PFSK-1 (cell line): ENCODE data around the gene GALNT1.

Experiments
- POLR2AphosphoS5 ChIP-seq: IDR thresholded peaks from 2 replicates; pipeline ENCODE4 v1.6.1; 2012; ENCODE audit warnings: low read depth, mild to moderate bottlenecking, control low read depth, low read length, moderate library complexity
- REST ChIP-seq, 2 experiments: IDR thresholded peaks; 2 replicates each; pipeline versions ENCODE4 v1.6.1 to v1.8.0; 2011 to 2012; ENCODE audit warnings: low read depth in 2 of 2, low read length in 2 of 2, control low read depth in 1 of 2, inconsistent platforms in 1 of 2, mild to moderate bottlenecking in 1 of 2, moderate library complexity in 1 of 2; ENCODE audit not compliant: insufficient read depth in 1 of 2
- SIN3A ChIP-seq: IDR thresholded peaks from 2 replicates; pipeline ENCODE4 v1.6.1; 2012; ENCODE audit warnings: mild to moderate bottlenecking, low read length, moderate library complexity, borderline replicate concordance; ENCODE audit not compliant: insufficient read depth
- TAF1 ChIP-seq: IDR thresholded peaks from 2 replicates; pipeline ENCODE4 v1.6.1; 2012; ENCODE audit warnings: low read length, control low read depth, borderline replicate concordance; ENCODE audit not compliant: insufficient read depth

DNA sequence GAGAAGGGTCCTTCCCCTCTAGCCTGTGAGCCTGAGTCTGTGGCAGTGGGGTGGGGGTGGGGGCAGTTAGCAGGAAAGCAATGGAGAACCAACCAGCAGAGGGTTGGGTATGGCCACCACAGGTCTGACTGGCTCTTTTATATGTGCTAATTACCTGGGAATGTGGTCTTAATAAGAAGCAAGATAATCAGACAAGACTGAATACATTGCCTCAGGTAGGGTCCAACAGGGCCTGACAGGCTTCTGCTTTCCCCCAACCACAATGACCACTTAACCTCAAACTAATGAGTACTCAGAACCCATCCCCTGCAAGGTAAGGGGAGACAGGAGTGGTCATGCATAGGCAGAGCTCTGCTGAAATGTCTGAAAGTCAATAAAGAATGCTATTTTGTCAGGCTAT lies 39.2 kb upstream of the GALNT1 start:
- TF ChIP-seq TAF1, result no peak
- no peak for TF ChIP-seq SIN3A
- TF ChIP-seq POLR2AphosphoS5, result no peak
- TF ChIP-seq REST (IDR thresholded peaks at IDR 0.05; ENCODE audit: insufficient read depth in 1 of 2, low read depth in 2 of 2, low read length in 2 of 2), result no peak
